A549 (cell line): ENCODE measurements around the gene ATP2C2. TPM values are rescaled to one million over a fixed set of nuclear protein-coding genes. Genes with fewer than 3 reads are reported as not detected.

ENCODE experiments used
- ATAC-seq, 2 experiments: fragments of 200-7000 bp in 1 of 2; fragments of >200 bp in 1 of 2; cut with Nextera tagmentation in 1 of 2; cut with Tn5 transposase in 1 of 2; 3 replicates each; pipeline versions ENCODE4 v1.8.0 to v1.9.1; 2018 to 2020; ENCODE audit warnings: mild to moderate bottlenecking in 1 of 2, moderate library complexity in 1 of 2
- CTCF ChIA-PET: fragments of 300-600 bp; sonication (Branson Sonifier 250); formaldehyde crosslinking; extraction: SDS; loops from one replicate; lab custom pipeline; 2021; ENCODE audit warnings: antibody characterized with exemption, inconsistent platforms; lab: Yijun Ruan, JAX
- POLR2A ChIA-PET: fragments of 350-600 bp; formaldehyde crosslinking; extraction: SDS; loops from one replicate; lab custom pipeline; 2021; ENCODE audit warnings: antibody characterized with exemption, inconsistent platforms; lab: Yijun Ruan, JAX
- DNase-seq, 2 experiments: peaks; one replicate each; pipeline versions ENCODE4 v3.0.0 to v3.0.0-alpha.2; 2011 to 2016; ENCODE audit warnings: low read depth in 1 of 2, low spot score in 1 of 2
- FAIRE-seq: peaks from 2 replicates; lab custom pipeline; 2011; peaks lifted over from hg19 to GRCh38; lab: Jason Lieb, UNC
- H3K27ac ChIP-seq, 2 experiments: fragments of >200 bp; sonication (Bioruptor Twin); formaldehyde crosslinking; 3 replicates each; pipeline ENCODE4 v1.5.1; 2016 to 2017
- H3K4me1 ChIP-seq: fragments of >200 bp; sonication (Bioruptor Twin); formaldehyde crosslinking; 3 replicates; pipeline ENCODE4 v1.6.1; 2016
- H3K4me2 ChIP-seq: fragments of >200 bp; sonication (Bioruptor Twin); formaldehyde crosslinking; 3 replicates; pipeline ENCODE4 v1.6.1; 2016
- H3K4me3 ChIP-seq: fragments of >200 bp; sonication (Bioruptor Twin); formaldehyde crosslinking; 3 replicates; pipeline ENCODE4 v1.5.1; 2016
- H3K9me3 ChIP-seq: fragments of >200 bp; sonication (Bioruptor Twin); formaldehyde crosslinking; 3 replicates; pipeline ENCODE4 v1.6.1; 2016
- ATOH8 ChIP-seq: fragments of 250-450 bp; sonication (Bioruptor Pico); IDR thresholded peaks from 2 replicates; pipeline ENCODE4 v1.5.0; 2020; ENCODE audit warnings: low read depth, mild to moderate bottlenecking, moderate library complexity
- CBX2 ChIP-seq: fragments of 200-600 bp; sonication (generic); IDR thresholded peaks from 2 replicates; pipeline ENCODE4 v1.6.1; 2016; ENCODE audit warnings: low read depth, mild to moderate bottlenecking, borderline replicate concordance
- CBX8 ChIP-seq: fragments of 200-600 bp; sonication (generic); IDR thresholded peaks from 2 replicates; pipeline ENCODE4 v1.6.1; 2016
- EHF ChIP-seq: fragments of 250-450 bp; sonication (Bioruptor Pico); IDR thresholded peaks from 2 replicates; pipeline ENCODE4 v1.5.0; 2020; ENCODE audit warnings: mild to moderate bottlenecking
- HDAC2 ChIP-seq: fragments of 200-600 bp; sonication (generic); IDR thresholded peaks from 2 replicates; pipeline ENCODE4 v1.6.1; 2016
- KDM1A ChIP-seq: fragments of 200-600 bp; sonication (generic); IDR thresholded peaks from 2 replicates; pipeline ENCODE4 v1.6.1; 2016; ENCODE audit warnings: low read depth, mild to moderate bottlenecking
- MAFK ChIP-seq: fragments of 450-650 bp; IDR thresholded peaks from 2 replicates; pipeline ENCODE4 v1.6.1; 2014; ENCODE audit not compliant: partially characterized antibody
- MAX ChIP-seq: IDR thresholded peaks from 2 replicates; pipeline ENCODE4 v1.6.1; 2012
- MAZ ChIP-seq: fragments of 150-350 bp; IDR thresholded peaks from 2 replicates; pipeline ENCODE4 v1.6.1; 2014; ENCODE audit warnings: antibody characterized with exemption, low read depth, low read length, borderline replicate concordance
- NFE2L2 ChIP-seq: fragments of 150-350 bp; conservative IDR thresholded peaks from 2 replicates; pipeline ENCODE4 v1.6.1; 2014; ENCODE audit warnings: low read length
- NPAS2 ChIP-seq: fragments of 250-450 bp; sonication (Bioruptor Pico); IDR thresholded peaks from 2 replicates; pipeline ENCODE4 v1.8.0; 2022; ENCODE audit warnings: mild to moderate bottlenecking, moderate library complexity, borderline replicate concordance
- NR3C1 ChIP-seq: fragments of >200 bp; sonication (Bioruptor Twin); formaldehyde crosslinking; IDR thresholded peaks from 3 replicates; pipeline ENCODE4 v1.6.1; 2017
- PHF8 ChIP-seq: fragments of 200-600 bp; sonication (generic); IDR thresholded peaks from 2 replicates; pipeline ENCODE4 v1.6.1; 2016; ENCODE audit warnings: low read depth, mild to moderate bottlenecking, antibody characterized with exemption, moderate library complexity, borderline replicate concordance
- POLR2A ChIP-seq: IDR thresholded peaks from 2 replicates; pipeline ENCODE4 v1.6.1; 2012; ENCODE audit warnings: mild to moderate bottlenecking, low read length
- POLR2AphosphoS2 ChIP-seq: conservative IDR thresholded peaks from 2 replicates; pipeline ENCODE4 v1.6.1; 2012; ENCODE audit warnings: low read length, improper control_type of control experiment, inconsistent platforms
- RAD21 ChIP-seq, 2 experiments: fragments of >200 bp in 1 of 2; sonication (Bioruptor Twin) in 1 of 2; formaldehyde crosslinking in 1 of 2; IDR thresholded peaks in 1 of 2; conservative IDR thresholded peaks in 1 of 2; 2 replicates in 1 of 2; 3 replicates in 1 of 2; pipeline ENCODE4 v1.6.1; 2012 to 2018; ENCODE audit warnings: inconsistent platforms in 1 of 2
- RARB ChIP-seq: fragments of 250-450 bp; sonication (Bioruptor Pico); IDR thresholded peaks from 2 replicates; pipeline ENCODE4 v1.8.0; 2021; ENCODE audit warnings: mild to moderate bottlenecking, moderate library complexity
- SMC3 ChIP-seq: fragments of >200 bp; sonication (Bioruptor Twin); formaldehyde crosslinking; IDR thresholded peaks from 3 replicates; pipeline ENCODE4 v1.6.1; 2018; ENCODE audit warnings: inconsistent platforms
- ZC3H11A ChIP-seq: fragments of 450-650 bp; IDR thresholded peaks from 2 replicates; pipeline ENCODE4 v1.6.1; 2014; ENCODE audit warnings: antibody characterized with exemption, mild to moderate bottlenecking
- WGBS: methylation state at CpG from one replicate; pipeline ENCODE4 v1.1.6; 2017; ENCODE audit errors: missing lambda C conversion rate; 5-methylcytosine and 5-hydroxymethylcytosine counted together
- polyA plus RNA-seq, 4 experiments: library from polyadenylated mRNA; depleted of rRNA in 3 of 4; stranded (reverse); fragments of >200 nt; fragmentation: RNase III in 1 of 4; extraction: RNeasy Plus Mini Kit Qiagen cat#74134 plus additional on column Dnase treatment in 1 of 4; gene quantifications; 2 replicates in 3 of 4; 3 replicates in 1 of 4; pipeline ENCODE4 v1.2.3, GENCODE V29; 2011 to 2017
- TF ChIP-seq, protein P1 (sequence below): fragments of >200 bp; sonication (Bioruptor Twin); formaldehyde crosslinking; IDR thresholded peaks from 3 replicates; pipeline ENCODE4 v1.5.1; 2016
- TF ChIP-seq, protein P2 (sequence below): fragments of 250-450 bp; sonication (Bioruptor Pico); IDR thresholded peaks from 2 replicates; pipeline ENCODE4 v1.5.0; 2021; ENCODE audit warnings: mild to moderate bottlenecking, moderate library complexity, borderline replicate concordance

The ATP2C2 gene
- polyA plus RNA-seq, 2 of the 4 experiments (the other 2 are of a cell fraction) = 0.14 to 0.17 TPM

DNA sequence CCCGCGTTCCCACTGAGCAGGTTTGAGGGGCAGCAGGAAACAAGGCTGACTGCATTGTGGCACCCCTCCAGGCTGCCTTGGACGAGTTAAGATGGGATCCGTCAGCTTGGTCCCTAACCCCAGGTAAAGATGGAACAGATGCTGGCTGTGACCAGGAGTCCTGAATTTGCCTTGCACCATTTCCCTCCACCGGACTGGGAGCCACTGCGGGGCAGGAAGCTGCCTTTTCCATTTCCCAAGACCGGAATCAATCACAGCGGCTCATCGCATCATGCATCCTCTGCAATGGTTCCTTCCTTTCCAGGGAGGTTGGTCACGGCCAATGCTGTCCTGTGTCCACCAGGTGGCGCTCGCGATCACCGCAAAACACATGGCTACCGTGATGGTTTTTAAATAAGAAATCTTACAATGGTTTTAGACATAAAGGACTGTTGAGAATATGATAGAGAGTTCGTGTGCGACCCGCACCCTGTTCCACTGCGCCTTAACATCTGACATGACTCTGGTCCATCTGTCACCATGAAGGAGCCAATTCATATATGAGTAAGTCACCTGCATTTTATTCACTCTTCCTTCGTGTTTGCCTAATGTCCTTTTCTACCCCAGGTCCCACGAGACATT, 143.0 kb downstream of the ATP2C2 start:
- POLR2A ChIA-PET = interaction anchor here (0.6 to 1.7 kb wide), 4 partner anchors 19 to 110 kb away, joined by 3 to 11 read pairs (median 4); partner anchors contain the start of gene COTL1
- Histone ChIP-seq H3K27ac (peak overlapping the region; percentile 36 to 77), H3K4me3 (peak overlapping the region; percentile 14; the same call in 1 of the 3 replicates)
- DNase-seq = peak; percentile 76 to 85
- TF ChIP-seq POLR2AphosphoS2 = no peak
- TF ChIP-seq CBX8 = no peak
- TF ChIP-seq NR3C1 = no peak
- no peak for TF ChIP-seq KDM1A
- TF ChIP-seq, protein P1, sequence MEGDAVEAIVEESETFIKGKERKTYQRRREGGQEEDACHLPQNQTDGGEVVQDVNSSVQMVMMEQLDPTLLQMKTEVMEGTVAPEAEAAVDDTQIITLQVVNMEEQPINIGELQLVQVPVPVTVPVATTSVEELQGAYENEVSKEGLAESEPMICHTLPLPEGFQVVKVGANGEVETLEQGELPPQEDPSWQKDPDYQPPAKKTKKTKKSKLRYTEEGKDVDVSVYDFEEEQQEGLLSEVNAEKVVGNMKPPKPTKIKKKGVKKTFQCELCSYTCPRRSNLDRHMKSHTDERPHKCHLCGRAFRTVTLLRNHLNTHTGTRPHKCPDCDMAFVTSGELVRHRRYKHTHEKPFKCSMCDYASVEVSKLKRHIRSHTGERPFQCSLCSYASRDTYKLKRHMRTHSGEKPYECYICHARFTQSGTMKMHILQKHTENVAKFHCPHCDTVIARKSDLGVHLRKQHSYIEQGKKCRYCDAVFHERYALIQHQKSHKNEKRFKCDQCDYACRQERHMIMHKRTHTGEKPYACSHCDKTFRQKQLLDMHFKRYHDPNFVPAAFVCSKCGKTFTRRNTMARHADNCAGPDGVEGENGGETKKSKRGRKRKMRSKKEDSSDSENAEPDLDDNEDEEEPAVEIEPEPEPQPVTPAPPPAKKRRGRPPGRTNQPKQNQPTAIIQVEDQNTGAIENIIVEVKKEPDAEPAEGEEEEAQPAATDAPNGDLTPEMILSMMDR = peak; percentile 87
- no peak for TF ChIP-seq ZC3H11A
- TF ChIP-seq RARB (CRISPR knock-in tag) = no peak
- TF ChIP-seq HDAC2 = no peak
- TF ChIP-seq POLR2A = no peak
- TF ChIP-seq SMC3 = peak; percentile 97
- peak; percentile 87 to 95 for TF ChIP-seq RAD21 (conservative IDR thresholded peaks at IDR 0.05 in 1 of 2, IDR thresholded peaks at IDR 0.05 in 1 of 2)
- peak; percentile 32; the same call in 1 of the 2 replicates for TF ChIP-seq MAX
- TF ChIP-seq, all 56 proteins: peak for 4
- no peaks in the 10 kb centered on the region for H3K9me3 ChIP-seq
- ATAC-seq (peak; percentile 88 to 90), FAIRE-seq (no peak)
- CTCF ChIA-PET = interaction anchor here (0.6 to 20.3 kb wide), 50 partner anchors 9 to 459 kb away, joined by 3 to 284 read pairs (median 5); partner anchors contain the start of genes COTL1 and KLHL36
- H3K4me2 ChIP-seq = peak overlapping the region; percentile 62
- H3K4me1 ChIP-seq = peaks cover 7% of the 10 kb centered on the region
- WGBS = 14% methylated on average over 21 of the region's 21 CpGs

DNA sequence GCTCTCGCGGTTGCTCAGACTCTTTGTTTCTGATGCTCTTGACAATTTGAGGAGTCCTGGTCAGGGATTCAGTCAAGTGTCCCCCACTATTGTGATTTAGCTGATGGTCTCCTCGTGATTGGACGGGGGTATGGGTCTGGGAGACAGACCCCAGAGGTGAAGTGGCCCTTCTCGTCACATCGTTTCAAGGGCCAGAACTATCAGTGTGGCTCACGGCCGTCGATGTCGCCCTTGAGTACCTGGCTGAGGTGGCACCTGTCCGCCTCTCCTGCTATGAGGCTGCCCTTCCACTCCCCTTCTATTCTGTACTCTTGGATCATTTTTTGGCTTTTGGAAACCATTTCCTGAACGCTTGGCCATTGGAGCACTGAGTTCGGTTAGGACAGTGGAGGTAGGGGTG, 143.5 kb downstream of the ATP2C2 start:
- CTCF ChIA-PET = interaction anchor here (0.8 to 20.3 kb wide), 26 partner anchors 9 to 459 kb away, joined by 3 to 284 read pairs (median 8); partner anchors contain the start of gene COTL1
- FAIRE-seq (no peak), ATAC-seq (no peak; a peak in 1 of 6 replicates), DNase-seq (no peak)
- POLR2A ChIA-PET = interaction anchor here (1.7 kb wide), 1 partner anchor 107 kb away, joined by 11 read pairs; the partner anchor contains the start of gene COTL1
- TF ChIP-seq POLR2AphosphoS2 (no peak), MAX (no peak), PHF8 (no peak), NPAS2 (CRISPR knock-in tag) (no peak), MAFK (no peak), ATOH8 (CRISPR knock-in tag) (no peak), MAZ (no peak), CBX2 (no peak), ZC3H11A (no peak), EHF (CRISPR knock-in tag) (no peak), NFE2L2 (no peak)
- TF ChIP-seq, protein P2, sequence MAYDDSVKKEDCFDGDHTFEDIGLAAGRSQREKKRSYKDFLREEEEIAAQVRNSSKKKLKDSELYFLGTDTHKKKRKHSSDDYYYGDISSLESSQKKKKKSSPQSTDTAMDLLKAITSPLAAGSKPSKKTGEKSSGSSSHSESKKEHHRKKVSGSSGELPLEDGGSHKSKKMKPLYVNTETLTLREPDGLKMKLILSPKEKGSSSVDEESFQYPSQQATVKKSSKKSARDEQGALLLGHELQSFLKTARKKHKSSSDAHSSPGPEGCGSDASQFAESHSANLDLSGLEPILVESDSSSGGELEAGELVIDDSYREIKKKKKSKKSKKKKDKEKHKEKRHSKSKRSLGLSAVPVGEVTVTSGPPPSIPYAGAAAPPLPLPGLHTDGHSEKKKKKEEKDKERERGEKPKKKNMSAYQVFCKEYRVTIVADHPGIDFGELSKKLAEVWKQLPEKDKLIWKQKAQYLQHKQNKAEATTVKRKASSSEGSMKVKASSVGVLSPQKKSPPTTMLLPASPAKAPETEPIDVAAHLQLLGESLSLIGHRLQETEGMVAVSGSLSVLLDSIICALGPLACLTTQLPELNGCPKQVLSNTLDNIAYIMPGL (CRISPR knock-in tag) = no peak
- Histone ChIP-seq H3K9me3 (no peaks in the 10 kb centered on the region), H3K4me2 (peak overlapping the region; percentile 62), H3K4me1 (peaks cover 4% of the 10 kb centered on the region; the same call in 2 of the 3 replicates), H3K27ac (peak overlapping the region; percentile 36 to 77), H3K4me3 (no peak overlapping the region)
- WGBS = 66% methylated on average over 13 of the region's 13 CpGs
